T-helper 2 cell treated with Interferon-gamma antibody and Interleukin-4, amounts not matched to agents 100 ng/mL and 5 ng/mL, for 36 hours (primary cell): ENCODE data around the gene LNX1. TPM values are rescaled to one million over a fixed set of nuclear protein-coding genes. Genes with fewer than 3 reads are reported as not detected.

Experiments used
- intact Hi-C: fragments of 100-400 bp; cut with micrococcal nuclease; formaldehyde crosslinking; loops from one replicate; pipeline ENCODE4 v1.15.1; 2023
- total RNA-seq: library from RNA; stranded (reverse); gene quantifications from 2 replicates; pipeline ENCODE4 v1.2.3, GENCODE V29; 2022

The LNX1 gene
- total RNA-seq, 1 donor from 2014 or later = not detected

DNA sequence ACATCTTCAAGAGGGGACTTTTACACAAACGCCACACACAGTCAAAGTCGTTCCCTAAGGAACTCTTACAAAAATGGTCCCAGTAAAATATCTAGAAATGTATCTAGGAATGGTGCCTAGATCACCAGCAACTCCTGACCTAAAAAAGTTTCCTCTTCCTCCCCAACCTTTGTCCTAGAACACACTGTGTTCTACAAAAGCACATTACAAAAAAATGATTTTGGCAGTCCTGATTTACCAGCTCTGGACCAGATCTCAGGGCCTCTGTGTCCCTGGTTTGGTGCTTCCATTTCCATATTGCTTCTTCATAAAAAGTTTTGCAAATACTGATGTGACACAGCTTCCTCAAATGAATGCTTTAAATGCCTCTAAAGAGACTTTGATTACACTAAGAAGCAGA, 55.0 kb downstream of the LNX1 start:
- intact Hi-C loops = no loop called here

DNA sequence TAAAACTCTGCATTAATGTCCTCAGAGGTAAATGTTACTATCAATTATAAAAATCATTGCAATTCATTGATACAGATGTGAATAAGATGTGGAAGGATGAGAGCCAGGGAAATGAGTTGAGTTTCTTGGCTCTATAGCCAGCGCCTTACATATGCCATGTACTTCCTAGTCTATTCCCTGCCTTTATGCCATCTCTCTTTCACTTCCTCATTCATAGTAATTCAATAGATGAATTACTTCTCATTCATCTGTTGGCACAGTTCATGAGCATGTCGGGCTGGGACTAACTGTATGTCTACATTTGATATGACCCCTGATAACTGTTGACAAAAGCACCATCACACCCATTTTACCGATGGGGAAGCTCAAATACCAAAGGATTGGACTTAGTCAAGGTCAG, 55.7 kb downstream of the LNX1 start:
- intact Hi-C loops = no loop called here

DNA sequence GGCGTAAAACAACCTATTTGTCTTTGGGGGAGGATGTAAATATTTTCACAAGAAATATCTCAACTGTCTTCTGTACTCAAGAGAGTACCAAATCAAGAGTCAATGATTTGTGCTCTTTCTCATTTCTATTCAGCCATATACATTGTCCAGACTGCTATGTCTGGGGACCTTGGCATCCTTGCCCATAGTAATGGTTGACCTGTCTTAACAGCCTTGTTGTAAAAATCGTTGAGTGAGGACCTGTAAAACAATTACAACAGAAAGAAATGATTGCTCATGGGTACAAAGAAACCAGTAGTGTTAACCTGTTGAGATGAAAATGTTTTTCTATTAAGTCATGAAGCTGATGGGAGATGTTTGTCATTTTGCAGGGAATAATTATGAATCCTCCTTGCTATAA, 56.6 kb downstream of the LNX1 start:
- intact Hi-C loops = no loop called here

GRCh38 chr4:53532521-53532920, 58.8 kb downstream of the LNX1 start:
- intact Hi-C loops = no loop called here

GRCh38 chr4:53531585-53532224, 59.6 kb downstream of the LNX1 start:
- intact Hi-C loops = no loop called here

DNA sequence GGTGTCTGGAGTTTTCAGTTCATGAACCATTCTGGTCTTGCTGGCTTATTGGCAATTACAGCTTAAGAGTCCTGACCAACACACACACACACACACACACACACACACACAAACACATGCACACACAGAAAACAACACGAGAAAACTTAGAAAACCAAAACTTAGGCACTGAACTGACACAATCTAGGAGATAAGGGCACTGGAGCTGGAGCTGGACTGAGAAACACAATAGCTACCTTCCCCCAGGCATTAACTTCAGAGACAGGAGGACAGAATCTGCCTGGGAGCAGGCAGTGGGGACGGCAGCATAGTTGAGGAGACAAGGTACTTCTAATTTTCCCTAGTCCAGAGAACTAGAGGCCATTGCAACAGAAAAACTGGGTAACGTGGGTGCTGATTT, 62.3 kb downstream of the LNX1 start:
- intact Hi-C loops = no loop called here

DNA sequence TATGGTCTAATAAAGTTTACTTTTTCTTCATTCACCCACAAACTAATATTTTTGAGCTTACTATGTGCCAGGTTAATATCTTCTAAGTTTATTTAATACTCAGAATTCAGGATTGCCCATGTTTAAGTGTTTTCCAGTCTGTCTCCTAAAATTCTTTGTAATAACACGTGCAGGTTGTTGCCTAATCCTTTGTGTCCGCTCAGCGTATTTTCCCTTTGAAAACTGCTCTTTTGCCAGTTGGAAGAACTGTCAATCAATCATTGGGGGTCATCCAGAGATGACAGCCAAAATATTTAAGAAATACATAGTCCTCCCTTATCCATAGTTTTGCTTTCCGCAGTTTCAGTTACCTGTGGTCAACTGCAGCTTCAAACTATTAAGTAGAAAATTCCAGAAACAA, 63.4 kb downstream of the LNX1 start:
- intact Hi-C loops = no loop called here

- intact Hi-C loops = no loop called here
Observed at GRCh38 chr4:53527326-53527725, 64.0 kb downstream of the LNX1 start.

- intact Hi-C loops = no loop called here
Observed at GRCh38 chr4:53522334-53522733, 69.0 kb downstream of the LNX1 start.

- intact Hi-C loops = no loop called here
Observed at GRCh38 chr4:53520116-53520515, 71.2 kb downstream of the LNX1 start.

DNA sequence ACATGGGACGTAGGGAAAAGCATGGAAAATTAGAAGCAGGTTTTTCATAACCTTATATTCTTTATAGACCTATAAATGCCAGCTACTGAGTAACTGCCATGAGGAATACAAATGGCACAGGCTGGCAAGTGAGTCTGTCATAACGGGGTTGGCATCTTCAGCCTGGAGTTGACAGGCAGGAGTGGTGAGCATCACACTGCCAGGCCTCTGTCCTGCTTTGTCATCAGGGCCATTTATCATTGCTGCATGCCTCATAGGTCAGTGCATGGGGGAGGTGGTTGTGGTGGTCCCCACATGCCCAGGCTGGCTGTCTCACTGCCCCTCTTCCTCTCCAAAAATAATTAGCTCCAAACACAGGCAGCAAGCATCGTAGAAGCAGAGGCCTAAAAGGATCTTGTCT, 72.5 kb downstream of the LNX1 start:
- intact Hi-C loops = no loop called here

GRCh38 chr4:53515076-53515475, 76.2 kb downstream of the LNX1 start:
- intact Hi-C loops = no loop called here

DNA sequence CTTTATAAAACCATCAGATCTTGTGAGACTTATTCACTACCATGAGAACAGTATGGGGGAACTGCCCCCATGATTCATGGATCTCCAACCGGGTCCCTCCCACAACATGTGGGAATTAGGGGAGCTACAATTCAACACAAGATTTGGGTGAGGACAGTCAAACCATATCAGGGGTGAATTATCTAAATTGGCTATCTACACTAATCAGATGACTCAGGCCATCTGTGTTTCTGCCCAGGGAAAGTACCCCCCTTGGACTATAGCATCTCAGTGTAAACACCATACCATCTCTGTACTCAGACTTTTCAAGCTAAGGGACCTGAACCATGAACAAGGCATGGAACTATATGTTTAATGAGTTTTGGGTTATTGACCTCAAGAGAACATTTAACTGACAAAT, 76.8 kb downstream of the LNX1 start:
- intact Hi-C loops = no loop called here

GRCh38 chr4:53512608-53513007, 78.7 kb downstream of the LNX1 start:
- intact Hi-C loops = no loop called here

- intact Hi-C loops = no loop called here
Observed at GRCh38 chr4:53511014-53511413, 80.3 kb downstream of the LNX1 start.

- intact Hi-C loops = no loop called here
Observed at GRCh38 chr4:53510321-53510720, 81.0 kb downstream of the LNX1 start.

GRCh38 chr4:53508446-53508845, 82.8 kb downstream of the LNX1 start:
- intact Hi-C loops = no loop called here

GRCh38 chr4:53507671-53508286, 83.5 kb downstream of the LNX1 start:
- intact Hi-C loops = no loop called here

GRCh38 chr4:53507058-53507457, 84.2 kb downstream of the LNX1 start:
- intact Hi-C loops = no loop called here

GRCh38 chr4:53505947-53506346, 85.3 kb downstream of the LNX1 start:
- intact Hi-C loops = no loop called here

DNA sequence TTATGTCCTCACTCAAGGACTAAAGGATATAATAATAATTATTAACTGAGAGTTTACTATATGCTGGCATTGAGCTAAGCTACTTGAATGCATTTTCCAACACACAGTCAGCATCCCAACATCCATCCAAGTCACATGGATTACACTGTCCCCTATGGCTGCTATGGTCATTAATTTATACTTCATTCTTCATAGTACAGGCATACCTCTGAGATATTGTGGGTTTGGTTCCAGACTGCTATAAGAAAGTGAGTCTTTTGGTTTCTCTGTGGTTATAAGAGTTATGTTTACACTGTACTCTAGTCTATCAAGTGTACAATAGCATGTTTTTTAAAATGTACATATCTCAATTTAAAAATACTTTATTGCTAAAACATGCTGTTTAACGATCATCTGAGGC, 89.2 kb downstream of the LNX1 start:
- intact Hi-C loops = no loop called here

- intact Hi-C loops = no loop called here
Observed at GRCh38 chr4:53501561-53501960, 89.7 kb downstream of the LNX1 start.

DNA sequence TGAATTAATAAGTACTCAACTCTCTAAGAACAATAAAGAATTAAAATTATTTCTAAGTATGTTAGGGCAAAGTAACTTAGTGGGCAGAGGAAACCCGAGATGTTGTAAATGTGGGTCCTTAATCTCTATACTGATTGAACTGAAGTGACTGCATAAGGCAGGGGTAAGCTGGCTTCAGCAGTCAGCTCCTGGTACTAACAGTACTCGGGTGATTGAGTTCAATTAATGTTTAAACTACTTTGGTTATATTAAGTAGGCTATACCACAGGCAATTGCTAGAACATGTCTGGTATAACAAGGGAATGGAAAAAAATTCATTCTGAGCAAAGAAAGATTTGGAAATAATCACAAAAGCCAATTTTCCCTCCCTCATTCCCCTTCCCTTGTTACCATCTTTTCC, 90.7 kb downstream of the LNX1 start:
- intact Hi-C loops = no loop called here

GRCh38 chr4:53499791-53500190, 91.5 kb downstream of the LNX1 start:
- intact Hi-C loops = no loop called here
